ENCODE results near the gene SPINT4.
"Not testable (repeated sequence)": the region's sequence is repeated elsewhere in the genome, so short reads cannot be mapped to it uniquely, and the experiment has no call there.

Gene SPINT4

GRCh38 chr20:45722047-45722446 lies at the start of gene SPINT4:
SPINT4 (plus strand) TSS chr20:45722347; CDS start chr20:45722368, 21 bp downstream.
- Histone ChIP-seq H3K79me2 (no peaks in the 10 kb centered on the region), H3K4me1 (no peaks in the 10 kb centered on the region), H3K4me3 (ENCODE audit: low read depth, low read length) (no peak within 1 kb of the TSS), H3K9me3 (ENCODE audit: control insufficient read depth, low read length) (no peaks in the 10 kb centered on the region), H3K27ac (no peak within 1 kb of the TSS), H3K9ac (no peak within 1 kb of the TSS), H2AFZ (no peak within 1 kb of the TSS), H3K4me2 (ENCODE audit: low read length) (no peak within 1 kb of the TSS), H3K36me3 (ENCODE audit: control insufficient read depth, insufficient read depth, low read length) (no peaks in the 10 kb centered on the region), H3K27me3 (ENCODE audit: control insufficient read depth, insufficient read depth, low read length) (no peaks in the 10 kb centered on the region)
- TF ChIP-seq CTCF (IDR thresholded peaks at IDR 0.05) = no peak

- no peaks in the 10 kb centered on the region for H3K4me1 ChIP-seq
Measured at GRCh38 chr20:45672765-45673164, 49.4 kb upstream of the SPINT4 start.

GRCh38 chr20:45679650-45680049 lies 42.5 kb upstream of the SPINT4 start:
- Histone ChIP-seq H3K27ac (no peak overlapping the region), H3K4me1 (no peaks in the 10 kb centered on the region), H3K9me3 (ENCODE audit: control insufficient read depth, low read length) (no peaks in the 10 kb centered on the region), H3K27me3 (ENCODE audit: control insufficient read depth, insufficient read depth, low read length) (no peaks in the 10 kb centered on the region), H2AFZ (no peak overlapping the region), H3K4me3 (ENCODE audit: low read depth, low read length) (no peak overlapping the region), H3K79me2 (no peaks in the 10 kb centered on the region), H3K4me2 (ENCODE audit: low read length) (no peak overlapping the region), H3K36me3 (ENCODE audit: control insufficient read depth, insufficient read depth, low read length) (no peaks in the 10 kb centered on the region), H3K9ac (no peak overlapping the region)
- no peak for TF ChIP-seq CTCF (IDR thresholded peaks at IDR 0.05)

More at GRCh38 chr20:45672765-45673164, 49.4 kb upstream of the SPINT4 start:
- Histone ChIP-seq H3K4me3 (ENCODE audit: low read depth, low read length) (no peak overlapping the region), H3K9me3 (ENCODE audit: control insufficient read depth, low read length) (no peaks in the 10 kb centered on the region), H3K36me3 (ENCODE audit: control insufficient read depth, insufficient read depth, low read length) (no peaks in the 10 kb centered on the region), H3K4me2 (ENCODE audit: low read length) (no peak overlapping the region), H3K79me2 (no peaks in the 10 kb centered on the region), H3K9ac (no peak overlapping the region), H2AFZ (no peak overlapping the region), H3K27me3 (ENCODE audit: control insufficient read depth, insufficient read depth, low read length) (no peaks in the 10 kb centered on the region), H3K27ac (no peak overlapping the region)
- TF ChIP-seq CTCF (IDR thresholded peaks at IDR 0.05) = no peak

GRCh38 chr20:45685896-45686295 lies 36.3 kb upstream of the SPINT4 start:
- Histone ChIP-seq H2AFZ (no peak overlapping the region), H3K79me2 (no peaks in the 10 kb centered on the region), H3K4me2 (ENCODE audit: low read length) (no peak overlapping the region), H3K4me1 (no peaks in the 10 kb centered on the region), H3K27me3 (ENCODE audit: control insufficient read depth, insufficient read depth, low read length) (no peaks in the 10 kb centered on the region), H3K9me3 (ENCODE audit: control insufficient read depth, low read length) (no peaks in the 10 kb centered on the region), H3K36me3 (ENCODE audit: control insufficient read depth, insufficient read depth, low read length) (no peaks in the 10 kb centered on the region), H3K9ac (no peak overlapping the region), H3K4me3 (ENCODE audit: low read depth, low read length) (no peak overlapping the region), H3K27ac (no peak overlapping the region)
- no peak for TF ChIP-seq CTCF (IDR thresholded peaks at IDR 0.05)

GRCh38 chr20:45693346-45693745 lies 28.8 kb upstream of the SPINT4 start:
- H3K36me3 ChIP-seq (ENCODE audit: control insufficient read depth, insufficient read depth, low read length); H3K4me2 ChIP-seq (ENCODE audit: low read length); H3K79me2 ChIP-seq; H3K27me3 ChIP-seq (ENCODE audit: control insufficient read depth, insufficient read depth, low read length); H3K4me1 ChIP-seq; H2AFZ ChIP-seq; H3K4me3 ChIP-seq (ENCODE audit: low read depth, low read length); H3K9ac ChIP-seq; H3K9me3 ChIP-seq (ENCODE audit: control insufficient read depth, low read length); H3K27ac ChIP-seq: not testable (repeated sequence)

Data from parathyroid adenoma (tissue), 2 donors.